H9 (cell line): ENCODE measurements around the gene SCFD2. TPM values are rescaled to one million over a fixed set of nuclear protein-coding genes. Genes with fewer than 3 reads are reported as not detected.

Source experiments
- DNase-seq: peaks from one replicate; pipeline ENCODE4 v3.0.0-alpha.2; 2017
- H2AFZ ChIP-seq: one replicate; pipeline ENCODE4 v1.6.1; 2013; ENCODE audit warnings: mild to moderate bottlenecking, low read length, control low read depth, moderate library complexity
- H2AK5ac ChIP-seq: 2 replicates; pipeline ENCODE4 v1.6.1; 2013; ENCODE audit warnings: low read length, control low read depth, mixed read lengths; ENCODE audit not compliant: insufficient read length
- H2BK120ac ChIP-seq: one replicate; pipeline ENCODE4 v1.6.1; 2013; ENCODE audit warnings: low read depth, mild to moderate bottlenecking, low read length, control low read depth, inconsistent platforms; ENCODE audit not compliant: poor library complexity, severe bottlenecking
- H2BK12ac ChIP-seq: 2 replicates; pipeline ENCODE4 v1.6.1; 2013; ENCODE audit warnings: low read length, control low read depth, mixed read lengths, low read depth; ENCODE audit not compliant: insufficient read length
- H2BK15ac ChIP-seq: 2 replicates; pipeline ENCODE4 v1.6.1; 2013; ENCODE audit warnings: low read depth, low read length, control low read depth
- H2BK20ac ChIP-seq: one replicate; pipeline ENCODE4 v1.6.1; 2013; ENCODE audit warnings: low read depth, mild to moderate bottlenecking, low read length, control low read depth, inconsistent platforms; ENCODE audit not compliant: poor library complexity, severe bottlenecking
- H2BK5ac ChIP-seq: 2 replicates; pipeline ENCODE4 v1.6.1; 2013; ENCODE audit warnings: low read length, control low read depth, mixed read lengths; ENCODE audit not compliant: insufficient read length
- H3K14ac ChIP-seq: 2 replicates; pipeline ENCODE4 v1.6.1; 2013; ENCODE audit warnings: low read length, control low read depth; ENCODE audit not compliant: insufficient read depth
- H3K18ac ChIP-seq: 2 replicates; pipeline ENCODE4 v1.6.1; 2013; ENCODE audit warnings: low read depth, mild to moderate bottlenecking, mixed read lengths, low read length, control low read depth; ENCODE audit not compliant: insufficient read length
- H3K23ac ChIP-seq: 2 replicates; pipeline ENCODE4 v1.6.1; 2013; ENCODE audit warnings: low read length, control low read depth, mixed read lengths, low read depth; ENCODE audit not compliant: insufficient read length
- H3K23me2 ChIP-seq: 2 replicates; pipeline ENCODE4 v1.6.1; 2013; ENCODE audit warnings: low read depth, mild to moderate bottlenecking, mixed read lengths, low read length, control low read depth; ENCODE audit not compliant: insufficient read length, poor library complexity, severe bottlenecking
- H3K27ac ChIP-seq: 2 replicates; pipeline ENCODE4 v1.5.1; 2013; ENCODE audit warnings: low read length, control low read depth, mixed read lengths, low read depth; ENCODE audit not compliant: insufficient read length
- H3K27me3 ChIP-seq: 2 replicates; pipeline ENCODE4 v1.6.1; 2013; ENCODE audit warnings: low read length, control low read depth, inconsistent platforms; ENCODE audit not compliant: insufficient read depth
- H3K4ac ChIP-seq: 2 replicates; pipeline ENCODE4 v1.6.1; 2013; ENCODE audit warnings: low read depth, mild to moderate bottlenecking, control low read depth, inconsistent platforms, low read length, moderate library complexity
- H3K4me1 ChIP-seq: 2 replicates; pipeline ENCODE4 v1.6.1; 2013; ENCODE audit warnings: low read length, control low read depth, inconsistent platforms; ENCODE audit not compliant: insufficient read depth
- H3K4me2 ChIP-seq: 2 replicates; pipeline ENCODE4 v1.6.1; 2013; ENCODE audit warnings: low read length, control low read depth, mixed read lengths; ENCODE audit not compliant: insufficient read length, insufficient read depth
- H3K56ac ChIP-seq: 2 replicates; pipeline ENCODE4 v1.6.1; 2013; ENCODE audit warnings: low read depth, mild to moderate bottlenecking, mixed read lengths, low read length, control low read depth; ENCODE audit not compliant: insufficient read length
- H3K79me1 ChIP-seq: 2 replicates; pipeline ENCODE4 v1.6.1; 2013; ENCODE audit warnings: low read depth, mild to moderate bottlenecking, moderate library complexity, low read length, control low read depth, inconsistent platforms; ENCODE audit not compliant: insufficient read depth, poor library complexity, severe bottlenecking
- H3K79me2 ChIP-seq: 2 replicates; pipeline ENCODE4 v1.6.1; 2013; ENCODE audit warnings: low read length, control low read depth, inconsistent platforms; ENCODE audit not compliant: insufficient read depth
- H3K9ac ChIP-seq: 2 replicates; pipeline ENCODE4 v1.6.1; 2013; ENCODE audit warnings: low read length, control low read depth, mixed read lengths; ENCODE audit not compliant: insufficient read length; ENCODE audit errors: extremely low read depth
- H3K9me3 ChIP-seq: one replicate; pipeline ENCODE4 v1.6.1; 2013; ENCODE audit warnings: low read depth, low read length, inconsistent platforms; ENCODE audit not compliant: control insufficient read depth
- H3T11ph ChIP-seq: one replicate; pipeline ENCODE4 v1.6.1; 2013; ENCODE audit warnings: mild to moderate bottlenecking, low read length, control low read depth, inconsistent platforms
- H4K20me1 ChIP-seq: one replicate; pipeline ENCODE4 v1.6.1; 2013; ENCODE audit not compliant: control insufficient read depth, insufficient read length, insufficient read depth
- H4K5ac ChIP-seq: 2 replicates; pipeline ENCODE4 v1.6.1; 2013; ENCODE audit warnings: low read depth, mild to moderate bottlenecking, mixed read lengths, low read length, control low read depth; ENCODE audit not compliant: insufficient read length
- H4K8ac ChIP-seq: replicated peaks from 2 replicates; pipeline ENCODE4 v1.6.1; 2013; ENCODE audit warnings: low read length, control low read depth, mixed read lengths, low read depth; ENCODE audit not compliant: insufficient read length
- H4K91ac ChIP-seq: 2 replicates; pipeline ENCODE4 v1.6.1; 2013; ENCODE audit warnings: low read depth, mild to moderate bottlenecking, moderate library complexity, mixed read lengths, low read length, control low read depth; ENCODE audit not compliant: insufficient read length
- H3K27ac Mint-ChIP-seq, 3 experiments: 2 replicates in 2 of 3; 3 replicates in 1 of 3; pipeline ENCODE4 v1.8.0; 2020 to 2021; ENCODE audit warnings: mixed read lengths in 3 of 3, mild to moderate bottlenecking in 1 of 3, moderate library complexity in 1 of 3
- H3K27me3 Mint-ChIP-seq: 2 replicates; pipeline ENCODE4 v1.8.0; 2021; ENCODE audit warnings: low read depth, mild to moderate bottlenecking, moderate library complexity, mixed read lengths
- H3K36me3 Mint-ChIP-seq, 3 experiments: 2 replicates in 2 of 3; 3 replicates in 1 of 3; pipeline ENCODE4 v1.8.0; 2020 to 2021; ENCODE audit warnings: low read depth in 3 of 3, mixed read lengths in 3 of 3; ENCODE audit not compliant: insufficient read depth in 1 of 3
- H3K4me1 Mint-ChIP-seq, 2 experiments: 2 replicates each; pipeline ENCODE4 v1.8.0; 2020; ENCODE audit warnings: mixed read lengths in 2 of 2
- H3K4me3 Mint-ChIP-seq, 2 experiments: 2 replicates in 1 of 2; 3 replicates in 1 of 2; pipeline ENCODE4 v1.8.0; 2020 to 2021; ENCODE audit warnings: mild to moderate bottlenecking in 2 of 2, mixed read lengths in 2 of 2, moderate library complexity in 1 of 2
- H3K9me3 Mint-ChIP-seq, 2 experiments: 2 replicates in 1 of 2; 3 replicates in 1 of 2; pipeline ENCODE4 v1.8.0; 2020; ENCODE audit warnings: mild to moderate bottlenecking in 2 of 2, mixed read lengths in 2 of 2, moderate library complexity in 1 of 2
- CTCF ChIP-seq: fragments of 200-600 bp; sonication (generic); conservative IDR thresholded peaks from 3 replicates; pipeline ENCODE4 v1.8.0; 2021; ENCODE audit warnings: antibody characterized with exemption, mild to moderate bottlenecking
- WGBS: extraction: QIAGEN DNeasy Blood & Tissue Kit; methylation state at CpG from one replicate; pipeline ENCODE4 v1.1.7; 2013; ENCODE audit warnings: missing lambda C conversion rate, low lambda C conversion rate, mixed read lengths; ENCODE audit not compliant: insufficient read length; ENCODE audit errors: extremely low coverage; 5-methylcytosine and 5-hydroxymethylcytosine counted together
- total RNA-seq: library from RNA; stranded (reverse); gene quantifications from 2 replicates; pipeline ENCODE4 v1.2.1, GENCODE V29; 2021

SCFD2 gene
- total RNA-seq, 1 experiment from 2014 or later, result 10.1 TPM

GRCh38 chr4:53088152-53088551 lies 277.7 kb downstream of the SCFD2 start:
- no peaks in the 10 kb centered on the region for H3K79me1 ChIP-seq
- H2BK120ac ChIP-seq, result no peak overlapping the region
- no peak overlapping the region for H3K4me3 Mint-ChIP-seq
- H3K9me3 Mint-ChIP-seq, result peaks cover 22% of the 10 kb centered on the region in 2 experiments
- no peaks in the 10 kb centered on the region for H3K9me3 ChIP-seq
- H3K14ac ChIP-seq, result no peak overlapping the region
- H3K27ac Mint-ChIP-seq, result no peak overlapping the region
- no CpG with 5 or more reads among the region's 1 CpG for WGBS
- no peak overlapping the region for H3K4ac ChIP-seq
- H3K4me1 ChIP-seq, result no peaks in the 10 kb centered on the region
- no peak overlapping the region for H3K27ac ChIP-seq
- TF ChIP-seq CTCF, result no peak
- no peaks in the 10 kb centered on the region for H3K23me2 ChIP-seq
- H4K5ac ChIP-seq, result no peak overlapping the region
- H3K18ac ChIP-seq, result no peak overlapping the region
- no peak overlapping the region for H2AK5ac ChIP-seq
- H2AFZ ChIP-seq, result no peak overlapping the region
- H3K27me3 Mint-ChIP-seq, result no peaks in the 10 kb centered on the region; the same call in 1 of the 2 replicates
- no peak overlapping the region for H3T11ph ChIP-seq
- H3K56ac ChIP-seq, result no peak overlapping the region
- no peak overlapping the region for H3K23ac ChIP-seq
- no peak overlapping the region for H3K9ac ChIP-seq
- H3K4me2 ChIP-seq, result no peak overlapping the region
- H4K20me1 ChIP-seq, result no peaks in the 10 kb centered on the region
- no peak overlapping the region for H2BK5ac ChIP-seq
- no peak for DNase-seq
- no peak overlapping the region for H4K8ac ChIP-seq
- H2BK15ac ChIP-seq, result no peak overlapping the region
- H2BK20ac ChIP-seq, result no peak overlapping the region
- H2BK12ac ChIP-seq, result no peak overlapping the region
- H3K79me2 ChIP-seq, result no peaks in the 10 kb centered on the region
- H3K4me1 Mint-ChIP-seq, result no peaks in the 10 kb centered on the region
- H3K27me3 ChIP-seq, result no peaks in the 10 kb centered on the region
- H4K91ac ChIP-seq, result no peak overlapping the region
- peaks cover 3 to 10% (median 7%) of the 10 kb centered on the region in 3 experiments; a peak in 5 of 7 replicates for H3K36me3 Mint-ChIP-seq
